HT1080 (cell line): ENCODE results near the gene GALNT9. TPM values are rescaled to one million over a fixed set of nuclear protein-coding genes. Genes with fewer than 3 reads are reported as not detected.
"Not testable (repeated sequence)": the region's sequence is repeated elsewhere in the genome, so short reads cannot be mapped to it uniquely, and the experiment has no call there.

Experiments used
- DNase-seq: peaks from one replicate; pipeline ENCODE4 v3.0.0-alpha.2; 2015; ENCODE audit warnings: low read depth
- total RNA-seq: library from RNA; depleted of rRNA; stranded (reverse); fragments of >200 nt; shearing (Covaris generic); gene quantifications from 2 replicates; pipeline ENCODE4 v1.2.3, GENCODE V29; 2014

GALNT9 gene
- total RNA-seq, 1 experiment from 2014 or later = not detected

DNA sequence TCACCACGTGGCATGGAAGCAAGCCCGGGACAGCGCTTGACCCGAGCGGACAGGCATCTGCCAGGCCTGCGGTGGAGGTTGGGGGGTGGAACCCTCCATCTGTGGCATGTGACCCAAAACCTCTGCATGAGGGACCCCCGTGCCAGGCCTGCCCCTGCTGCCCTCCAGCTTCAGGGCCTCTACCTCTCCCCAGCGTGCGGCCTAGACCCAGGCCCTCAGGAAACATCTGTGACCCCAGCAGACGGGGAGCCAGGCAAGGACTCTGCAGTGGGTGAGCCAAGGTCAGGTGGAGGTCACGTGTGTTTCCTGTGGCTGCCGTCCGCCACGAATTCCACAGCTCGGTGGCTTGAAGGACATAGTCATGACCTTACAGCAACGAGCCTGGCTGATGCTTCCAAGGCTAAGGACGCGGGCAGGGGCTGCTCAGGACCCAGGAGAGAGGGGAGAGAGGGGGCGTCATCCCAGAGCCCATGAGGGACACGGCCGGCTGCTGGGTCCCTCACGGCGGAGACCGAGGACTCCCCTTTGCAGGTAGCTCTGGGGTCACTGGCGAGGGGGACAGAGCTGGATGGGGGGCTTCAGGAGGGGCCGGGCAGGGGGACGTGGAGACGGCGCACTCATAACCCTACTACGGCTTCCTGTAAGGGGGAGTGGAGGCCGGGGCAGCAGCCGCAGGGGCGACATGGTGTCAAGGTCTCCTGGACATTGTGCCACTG, 91.5 kb downstream of the GALNT9 start:
- no peak for DNase-seq

- no peak for DNase-seq
These were observed 92.2 kb downstream of the GALNT9 start for GRCh38 chr12:132236930-132237771.

DNA sequence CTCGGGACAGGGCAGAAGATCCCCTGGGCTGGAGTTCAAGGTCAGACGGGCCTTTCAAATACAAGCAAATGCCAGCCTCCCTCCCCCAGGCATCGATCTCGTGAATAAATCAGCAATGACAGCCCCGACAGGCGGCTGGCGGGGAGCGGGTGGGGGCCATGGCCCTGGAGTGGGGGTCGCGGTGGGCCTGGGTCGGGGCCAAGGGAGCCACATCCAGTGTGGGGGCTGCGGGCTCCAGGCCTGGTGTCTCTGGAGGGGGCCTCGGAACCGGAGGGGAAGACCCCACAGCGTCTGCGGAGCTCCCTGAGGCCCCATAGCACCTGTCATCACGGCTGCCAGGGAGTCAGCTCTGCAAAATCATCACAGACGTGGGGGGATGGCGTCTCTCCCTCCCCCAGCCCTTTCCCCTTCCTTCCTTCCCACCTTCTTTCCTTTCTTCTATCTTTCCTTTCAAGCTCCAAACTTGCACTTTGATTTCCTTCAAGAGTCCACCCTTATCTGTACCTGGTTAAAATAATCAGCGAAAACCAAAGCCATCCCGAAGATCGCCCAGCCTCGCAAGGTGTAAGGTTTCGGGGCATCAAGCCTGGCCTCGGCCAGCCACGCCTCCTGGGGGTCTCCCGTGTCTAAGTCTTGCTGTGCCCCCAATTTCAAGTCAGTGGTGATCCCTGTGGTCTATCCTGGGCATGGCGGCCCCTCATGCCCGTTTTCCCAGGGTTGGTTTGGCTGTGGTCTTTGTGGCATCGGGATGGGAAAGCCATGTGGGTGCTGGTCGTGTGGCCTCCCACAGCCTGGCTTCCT, 93.1 kb downstream of the GALNT9 start:
- no peak for DNase-seq

GRCh38 chr12:132235116-132235820, 94.1 kb downstream of the GALNT9 start:
- no peak for DNase-seq

GRCh38 chr12:132230381-132230780, 99.0 kb downstream of the GALNT9 start:
- no peak for DNase-seq

GRCh38 chr12:132229926-132230325, 99.5 kb downstream of the GALNT9 start:
- DNase-seq = no peak

DNA sequence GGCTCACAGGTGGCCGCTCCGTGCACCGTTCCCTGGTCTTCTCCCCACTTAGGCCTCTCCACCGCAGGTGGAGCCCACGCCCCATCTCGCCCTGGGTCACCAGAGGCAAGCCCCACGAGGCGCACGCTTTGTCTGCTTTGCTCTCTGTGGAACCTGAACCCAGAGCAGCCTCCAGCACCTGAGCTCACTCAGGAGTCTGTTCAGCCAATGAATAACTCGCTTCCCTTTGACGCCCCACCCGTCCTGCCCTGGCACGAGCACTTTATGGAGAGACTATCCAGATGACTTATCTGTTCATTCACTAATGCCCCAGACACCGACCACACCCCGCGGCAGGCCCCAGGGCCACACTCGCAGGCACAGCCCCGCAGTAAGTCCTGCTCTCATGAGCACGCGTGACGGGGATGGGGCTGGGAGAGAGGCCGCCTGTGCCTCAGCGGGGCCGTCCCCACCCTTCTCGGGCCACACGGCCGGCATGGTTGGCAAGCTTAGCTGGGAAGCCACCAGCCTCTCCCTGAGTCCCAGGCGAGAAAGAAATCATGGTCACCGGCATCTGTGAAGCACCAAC, 100.1 kb downstream of the GALNT9 start:
- no peak for DNase-seq

GRCh38 chr12:132228476-132229192, 100.8 kb downstream of the GALNT9 start:
- no peak for DNase-seq

GRCh38 chr12:132227782-132228475, 101.5 kb downstream of the GALNT9 start:
- DNase-seq = no peak

DNA sequence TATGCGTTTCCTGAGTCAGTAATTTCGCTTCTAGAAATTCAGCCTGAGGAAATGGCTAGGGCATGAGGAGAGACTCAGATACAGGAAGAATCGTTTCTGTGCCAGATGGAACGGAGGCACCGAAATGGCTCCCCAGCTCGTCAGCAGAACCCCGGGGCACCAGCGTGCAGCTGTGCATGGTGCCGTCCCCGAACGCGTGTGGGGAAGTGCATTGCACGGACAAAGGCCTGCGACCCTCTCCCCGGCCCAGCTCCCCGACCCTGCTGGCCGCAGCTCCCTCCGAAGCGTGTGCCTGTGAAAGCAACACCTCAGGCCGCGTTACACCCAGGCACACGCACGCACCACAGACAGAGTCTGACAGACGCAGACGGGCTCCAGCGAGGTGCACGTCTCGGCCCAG, 102.3 kb downstream of the GALNT9 start:
- no peak for DNase-seq

- DNase-seq = no peak
These were observed 102.8 kb downstream of the GALNT9 start for GRCh38 chr12:132226604-132227003.

DNA sequence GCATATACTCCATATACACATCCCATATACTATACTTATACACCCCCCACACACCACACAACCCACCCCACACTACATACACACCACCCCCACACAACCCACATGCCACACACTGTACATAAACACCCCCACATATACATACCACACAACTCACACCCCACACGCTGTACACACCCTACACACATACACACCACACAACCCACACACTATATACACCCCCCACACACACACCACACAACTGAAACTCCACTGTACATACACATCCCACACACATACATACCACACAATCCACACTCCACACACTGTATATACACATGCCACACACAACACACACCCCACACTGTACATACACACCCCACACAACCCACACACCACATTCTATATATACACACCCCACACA, 104.2 kb downstream of the GALNT9 start:
- no peak for DNase-seq

GRCh38 chr12:132224484-132224883, 104.9 kb downstream of the GALNT9 start:
- DNase-seq = no peak

GRCh38 chr12:132222808-132223173, 106.6 kb downstream of the GALNT9 start:
- no peak for DNase-seq

DNA sequence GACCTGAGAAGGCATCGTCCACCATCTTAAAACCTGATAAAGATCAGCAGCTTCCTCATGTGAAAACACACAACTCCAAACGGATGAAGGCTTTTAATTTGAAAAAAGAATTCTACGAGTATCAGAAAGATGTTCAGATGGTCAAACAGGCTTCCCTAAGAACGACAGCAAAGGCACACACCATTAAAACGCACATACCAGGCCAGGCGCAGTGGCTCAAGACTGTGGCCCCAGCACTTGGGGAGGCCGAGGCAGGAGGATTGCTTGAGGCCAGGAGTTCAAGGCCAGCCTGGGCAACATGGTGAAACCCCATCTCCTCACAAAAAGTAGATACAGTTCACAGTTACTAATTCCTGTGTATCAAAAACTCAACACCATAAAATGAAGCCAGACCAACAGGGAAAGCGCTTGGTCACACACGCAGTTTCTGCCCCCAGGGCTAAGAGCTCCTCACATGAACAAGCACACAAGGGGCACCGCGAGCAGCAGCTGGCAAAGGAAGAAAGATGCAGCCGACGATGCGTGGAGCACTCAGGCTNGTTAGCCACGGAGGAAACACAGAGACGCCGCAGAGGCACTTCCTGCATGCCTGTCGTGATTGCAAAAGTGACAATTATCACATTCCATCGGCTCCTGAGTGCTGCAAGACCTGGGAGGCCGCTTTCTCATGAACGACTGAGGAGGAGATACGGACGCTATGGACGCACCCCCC, 107.1 kb downstream of the GALNT9 start:
- no peak for DNase-seq

DNA sequence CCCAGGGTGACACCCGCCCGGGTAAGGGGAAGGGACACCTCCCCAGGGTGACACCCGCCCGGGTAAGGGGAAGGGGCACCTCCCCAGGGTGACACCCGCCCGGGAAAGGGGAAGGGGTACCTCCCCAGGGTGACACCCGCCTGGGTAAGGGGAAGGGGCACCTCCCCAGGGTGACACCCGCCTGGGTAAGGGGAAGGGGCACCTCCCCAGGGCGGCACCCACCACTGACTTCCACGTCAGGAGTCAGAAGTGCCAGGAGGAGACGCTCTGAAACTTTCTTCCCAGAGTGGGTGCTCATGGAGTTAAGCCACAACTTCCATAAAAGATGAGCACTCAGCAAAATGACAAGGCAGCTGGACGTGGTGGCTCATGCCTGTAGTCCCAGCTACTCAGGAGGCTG, 109.6 kb downstream of the GALNT9 start:
- not testable (repeated sequence) for DNase-seq

- DNase-seq = no peak
These were observed 110.1 kb downstream of the GALNT9 start for GRCh38 chr12:132219323-132219722.

GRCh38 chr12:132218915-132219314, 110.5 kb downstream of the GALNT9 start:
- DNase-seq = no peak

GRCh38 chr12:132218527-132218875, 110.9 kb downstream of the GALNT9 start:
- DNase-seq = no peak
